Trophoblast cell (in vitro differentiated cells and primary cell): ENCODE data around the gene OPA3.
A peak's percentile ranks its signal among the peaks of the same experiment; 100 is the strongest.

Experiments used
- DNase-seq, 2 donors: peaks; one replicate each; pipeline ENCODE4 v3.0.0-alpha.2; 2016
- H2AFZ ChIP-seq: 2 replicates; pipeline ENCODE4 v1.6.1; 2013; ENCODE audit warnings: low read length, moderate library complexity, mild to moderate bottlenecking; ENCODE audit not compliant: insufficient read depth, poor library complexity
- H2AK5ac ChIP-seq: 2 replicates; pipeline ENCODE4 v1.6.1; 2013; ENCODE audit warnings: mild to moderate bottlenecking, low read length
- H2BK120ac ChIP-seq: 2 replicates; pipeline ENCODE4 v1.6.1; 2013; ENCODE audit warnings: low read length, mild to moderate bottlenecking, moderate library complexity; ENCODE audit not compliant: insufficient read depth, poor library complexity
- H2BK12ac ChIP-seq: 2 replicates; pipeline ENCODE4 v1.6.1; 2013; ENCODE audit warnings: mild to moderate bottlenecking, low read length, moderate library complexity
- H2BK5ac ChIP-seq: 2 replicates; pipeline ENCODE4 v1.6.1; 2013; ENCODE audit warnings: low read length, low read depth, moderate library complexity, mild to moderate bottlenecking; ENCODE audit not compliant: poor library complexity
- H3K14ac ChIP-seq: 2 replicates; pipeline ENCODE4 v1.6.1; 2013; ENCODE audit warnings: mild to moderate bottlenecking, low read length
- H3K18ac ChIP-seq: 2 replicates; pipeline ENCODE4 v1.6.1; 2013; ENCODE audit warnings: mild to moderate bottlenecking, low read length
- H3K23ac ChIP-seq: 2 replicates; pipeline ENCODE4 v1.6.1; 2013; ENCODE audit warnings: low read length
- H3K27ac ChIP-seq: 2 replicates; pipeline ENCODE4 v1.5.1; 2013; ENCODE audit warnings: low read depth, mild to moderate bottlenecking, inconsistent platforms, low read length, moderate library complexity
- H3K27me3 ChIP-seq: 2 replicates; pipeline ENCODE4 v1.6.1; 2013; ENCODE audit warnings: inconsistent platforms, mild to moderate bottlenecking, low read length, moderate library complexity; ENCODE audit not compliant: insufficient read depth
- H3K36me3 ChIP-seq, 2 experiments: 1 replicate in 1 of 2; 2 replicates in 1 of 2; pipeline ENCODE4 v1.6.1; 2013; ENCODE audit warnings: low read length in 2 of 2, mild to moderate bottlenecking in 2 of 2, moderate library complexity in 1 of 2; ENCODE audit not compliant: insufficient read depth in 2 of 2, control insufficient read depth in 1 of 2
- H3K4ac ChIP-seq: 2 replicates; pipeline ENCODE4 v1.6.1; 2013; ENCODE audit warnings: low read depth, mild to moderate bottlenecking, low read length, moderate library complexity
- H3K4me1 ChIP-seq, 2 experiments: 1 replicate in 1 of 2; 2 replicates in 1 of 2; pipeline ENCODE4 v1.6.1; 2013; ENCODE audit warnings: low read length in 2 of 2, mild to moderate bottlenecking in 2 of 2, moderate library complexity in 1 of 2; ENCODE audit not compliant: insufficient read depth in 2 of 2, control insufficient read depth in 1 of 2
- H3K4me2 ChIP-seq: 2 replicates; pipeline ENCODE4 v1.6.1; 2013; ENCODE audit warnings: inconsistent platforms, mild to moderate bottlenecking, low read length, moderate library complexity
- H3K4me3 ChIP-seq: 2 replicates; pipeline ENCODE4 v1.5.1; 2013; ENCODE audit warnings: mild to moderate bottlenecking, low read depth, low read length, inconsistent platforms
- H3K79me1 ChIP-seq: one replicate; pipeline ENCODE4 v1.6.1; 2013; ENCODE audit warnings: low read length
- H3K79me2 ChIP-seq: 2 replicates; pipeline ENCODE4 v1.6.1; 2013; ENCODE audit warnings: low read length, mild to moderate bottlenecking; ENCODE audit not compliant: control insufficient read depth, insufficient read depth, poor library complexity
- H3K9ac ChIP-seq: 2 replicates; pipeline ENCODE4 v1.6.1; 2013; ENCODE audit warnings: mild to moderate bottlenecking, low read length
- H3K9me3 ChIP-seq: 2 replicates; pipeline ENCODE4 v1.6.1; 2013; ENCODE audit warnings: low read depth, mild to moderate bottlenecking, control low read depth, inconsistent platforms, low read length; ENCODE audit not compliant: insufficient read depth
- H4K12ac ChIP-seq: 2 replicates; pipeline ENCODE4 v1.6.1; 2013; ENCODE audit warnings: low read depth, mild to moderate bottlenecking, low read length, moderate library complexity
- H4K8ac ChIP-seq: 2 replicates; pipeline ENCODE4 v1.6.1; 2013; ENCODE audit warnings: low read depth, mild to moderate bottlenecking, low read length, moderate library complexity
- H4K91ac ChIP-seq: one replicate; pipeline ENCODE4 v1.6.1; 2013; ENCODE audit warnings: low read depth, mild to moderate bottlenecking, low read length, moderate library complexity
- WGBS: extraction: QIAGEN DNeasy Blood & Tissue Kit; methylation state at CpG from one replicate; pipeline ENCODE4 v1.1.7; 2013; ENCODE audit warnings: missing lambda C conversion rate; ENCODE audit not compliant: insufficient read length, insufficient coverage; ENCODE audit errors: extremely low coverage; 5-methylcytosine and 5-hydroxymethylcytosine counted together

The OPA3 gene

DNA sequence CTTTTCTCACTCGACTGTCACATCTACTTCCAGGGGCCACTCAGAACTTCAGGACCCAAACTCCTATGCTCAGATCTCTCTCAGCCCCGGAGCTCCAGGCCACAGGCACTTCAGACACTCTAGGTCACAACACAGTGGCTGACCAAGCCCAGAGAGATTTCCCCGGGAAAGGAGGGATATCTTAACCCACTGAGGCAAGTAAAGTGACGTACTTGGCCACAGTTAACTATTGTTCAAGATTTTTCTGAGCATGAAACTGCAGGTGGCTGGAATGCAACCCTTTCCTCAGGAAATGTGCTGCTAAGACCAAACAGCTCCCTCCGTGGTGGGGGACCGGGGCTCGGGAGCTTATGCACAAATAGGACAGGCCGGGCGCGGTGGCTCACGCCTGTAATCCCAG, 23.9 kb downstream of the OPA3 start:
- Histone ChIP-seq H2BK5ac (no peak overlapping the region), H3K79me1 (no peaks in the 10 kb centered on the region), H3K27me3 (no peaks in the 10 kb centered on the region), H3K4me3 (no peak overlapping the region), H3K9ac (no peak overlapping the region), H3K9me3 (no peaks in the 10 kb centered on the region), H3K18ac (no peak overlapping the region), H3K4ac (no peak overlapping the region), H3K4me2 (no peak overlapping the region), H3K23ac (no peak overlapping the region), H3K14ac (no peak overlapping the region), H2BK120ac (no peak overlapping the region), H2AFZ (no peak overlapping the region), H3K79me2 (no peaks in the 10 kb centered on the region), H3K4me1 (peaks cover 0 to 2% of the 10 kb centered on the region in 2 experiments), H2AK5ac (no peak overlapping the region), H4K12ac (no peak overlapping the region), H2BK12ac (no peak overlapping the region), H3K27ac (no peak overlapping the region), H3K36me3 (peaks cover 0 to 2% of the 10 kb centered on the region in 2 experiments), H4K8ac (no peak overlapping the region), H4K91ac (no peak overlapping the region)
- WGBS = no CpG with 5 or more reads among the region's 11 CpGs
- DNase-seq = no peak

DNA sequence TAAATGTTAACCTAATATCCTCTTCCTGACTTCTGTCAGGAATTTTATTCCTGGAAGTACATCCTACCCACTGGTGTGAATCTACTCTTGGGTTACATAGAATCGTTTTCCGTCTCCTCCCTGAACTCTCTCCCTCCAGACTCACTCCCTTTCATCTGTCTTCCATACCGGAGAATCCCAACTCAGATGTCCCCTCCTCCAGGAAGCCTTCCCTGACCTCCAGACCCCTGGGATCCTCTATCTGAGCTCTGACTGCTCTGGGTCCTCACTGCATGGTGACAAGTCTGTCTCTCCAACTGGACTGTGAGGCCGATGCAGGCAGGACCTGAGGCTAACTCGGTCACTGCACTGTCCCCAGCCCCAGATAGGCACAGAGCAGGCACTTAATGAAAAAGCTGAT, 24.6 kb downstream of the OPA3 start:
- Histone ChIP-seq H3K79me2 (no peaks in the 10 kb centered on the region), H3K14ac (no peak overlapping the region), H3K4me3 (no peak overlapping the region), H3K4me1 (peaks cover 0 to 2% of the 10 kb centered on the region in 2 experiments), H3K9me3 (no peaks in the 10 kb centered on the region), H2AK5ac (no peak overlapping the region), H3K36me3 (peaks cover 0 to 2% of the 10 kb centered on the region in 2 experiments), H3K27ac (no peak overlapping the region), H2BK120ac (no peak overlapping the region), H3K9ac (no peak overlapping the region), H2AFZ (no peak overlapping the region), H3K23ac (no peak overlapping the region), H4K12ac (no peak overlapping the region), H3K27me3 (no peaks in the 10 kb centered on the region), H3K18ac (no peak overlapping the region), H3K4ac (no peak overlapping the region), H2BK5ac (no peak overlapping the region), H3K79me1 (no peaks in the 10 kb centered on the region), H4K8ac (no peak overlapping the region), H2BK12ac (no peak overlapping the region), H3K4me2 (no peak overlapping the region), H4K91ac (no peak overlapping the region)
- no peak for DNase-seq
- no CpG with 5 or more reads among the region's 5 CpGs for WGBS

DNA sequence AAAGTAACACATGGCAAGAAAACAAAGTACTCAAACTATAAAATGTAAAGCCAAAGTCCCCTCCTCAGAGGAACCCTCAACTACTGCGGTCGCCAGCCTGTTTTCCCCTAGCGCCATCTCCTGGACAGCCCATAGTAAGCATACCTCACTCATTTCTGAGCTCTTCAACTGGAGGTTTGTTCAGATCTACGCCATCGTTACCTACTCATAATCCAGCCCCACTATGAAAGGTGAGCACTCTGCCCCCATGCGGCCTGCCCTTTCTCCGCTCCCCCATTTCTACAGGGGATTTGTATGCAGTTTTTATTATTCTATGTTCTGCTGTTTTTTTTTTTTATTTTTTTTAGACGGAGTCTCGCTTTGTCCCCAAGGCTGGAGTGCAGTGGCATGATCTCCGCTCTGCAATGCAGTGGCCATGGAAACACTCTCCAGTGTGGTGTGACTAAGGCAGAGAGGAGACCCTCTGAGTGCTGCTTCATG, 26.2 kb downstream of the OPA3 start:
- Histone ChIP-seq H4K12ac (no peak overlapping the region), H2BK5ac (no peak overlapping the region), H3K9ac (no peak overlapping the region), H2AFZ (no peak overlapping the region), H3K27ac (no peak overlapping the region), H3K14ac (no peak overlapping the region), H4K91ac (no peak overlapping the region), H3K18ac (no peak overlapping the region), H3K23ac (no peak overlapping the region), H3K79me2 (no peaks in the 10 kb centered on the region), H3K4me3 (no peak overlapping the region), H2AK5ac (no peak overlapping the region), H3K4ac (no peak overlapping the region), H3K4me2 (no peak overlapping the region), H3K27me3 (no peaks in the 10 kb centered on the region), H3K4me1 (no peaks in the 10 kb centered on the region), H2BK12ac (no peak overlapping the region), H2BK120ac (no peak overlapping the region), H3K9me3 (no peaks in the 10 kb centered on the region), H3K79me1 (no peaks in the 10 kb centered on the region), H3K36me3 (peaks cover under 1 to 2% of the 10 kb centered on the region in 2 experiments), H4K8ac (no peak overlapping the region)
- DNase-seq = peak; percentile 54 to 70
- WGBS = no CpG with 5 or more reads among the region's 10 CpGs

DNA sequence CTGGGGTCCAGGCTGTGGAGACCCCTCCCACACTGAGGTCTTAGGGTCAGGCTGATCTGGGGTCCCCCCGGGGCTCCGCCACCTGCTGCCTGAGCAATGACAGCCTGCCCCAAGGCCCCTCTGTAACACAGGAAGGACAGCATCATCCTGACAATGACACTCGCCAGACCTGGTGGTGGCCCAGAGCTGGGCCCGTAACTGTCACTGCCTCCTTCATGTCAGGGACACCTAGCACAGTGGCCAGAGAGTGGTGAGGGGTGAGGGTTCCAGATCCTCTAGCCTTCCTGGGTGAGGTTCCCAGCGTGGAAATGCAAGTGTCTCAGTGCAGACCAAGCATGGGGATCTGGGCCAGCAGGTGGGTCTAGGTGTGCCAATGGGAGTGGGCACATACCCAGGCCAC, 27.8 kb downstream of the OPA3 start:
- Histone ChIP-seq H2BK12ac (no peak overlapping the region), H3K9ac (no peak overlapping the region), H3K79me2 (no peaks in the 10 kb centered on the region), H4K12ac (no peak overlapping the region), H3K79me1 (no peaks in the 10 kb centered on the region), H2AFZ (no peak overlapping the region), H3K36me3 (peaks cover 2 to 7% of the 10 kb centered on the region in 2 experiments), H4K8ac (no peak overlapping the region), H3K18ac (no peak overlapping the region), H2AK5ac (no peak overlapping the region), H3K14ac (no peak overlapping the region), H3K4me3 (no peak overlapping the region), H2BK120ac (no peak overlapping the region), H3K23ac (no peak overlapping the region), H2BK5ac (no peak overlapping the region), H4K91ac (no peak overlapping the region), H3K4me1 (no peaks in the 10 kb centered on the region), H3K9me3 (no peaks in the 10 kb centered on the region), H3K27me3 (no peaks in the 10 kb centered on the region), H3K27ac (no peak overlapping the region), H3K4ac (no peak overlapping the region), H3K4me2 (no peak overlapping the region)
- DNase-seq = no peak
- WGBS = no CpG with 5 or more reads among the region's 5 CpGs
